ENCODE measurements around the gene MGST1.
"Not testable (repeated sequence)": the region's sequence is repeated elsewhere in the genome, so short reads cannot be mapped to it uniquely, and the experiment has no call there.

The MGST1 gene

GRCh38 chr12:16382652-16383312 is 35.3 kb downstream of the MGST1 start:
- H3K4me1 ChIP-seq (ENCODE audit: control insufficient read depth, insufficient read depth, low read length, poor library complexity, severe bottlenecking); H3K36me3 ChIP-seq (ENCODE audit: control insufficient read depth, insufficient read depth, low read length); DNase-seq; H3K27me3 ChIP-seq (replicated peaks; ENCODE audit: control insufficient read depth, insufficient read depth, low read length, poor library complexity, severe bottlenecking); H3K9me3 ChIP-seq (ENCODE audit: control insufficient read depth, low read length); H3K27ac ChIP-seq (ENCODE audit: insufficient read depth, low read length, poor library complexity, severe bottlenecking); H3K4me3 ChIP-seq (ENCODE audit: insufficient read depth, low read depth, low read length, poor library complexity, severe bottlenecking): not testable (repeated sequence)

GRCh38 chr12:16384732-16385131 is 37.3 kb downstream of the MGST1 start:
- H3K9me3 ChIP-seq (ENCODE audit: control insufficient read depth, low read length): no peaks in the 10 kb centered on the region
- H3K27ac ChIP-seq (ENCODE audit: insufficient read depth, low read length, poor library complexity, severe bottlenecking): no peak overlapping the region
- H3K36me3 ChIP-seq (ENCODE audit: control insufficient read depth, insufficient read depth, low read length): no peaks in the 10 kb centered on the region
- no peaks in the 10 kb centered on the region for H3K27me3 ChIP-seq (replicated peaks; ENCODE audit: control insufficient read depth, insufficient read depth, low read length, poor library complexity, severe bottlenecking)
- H3K4me3 ChIP-seq (ENCODE audit: insufficient read depth, low read depth, low read length, poor library complexity, severe bottlenecking): no peak overlapping the region
- H3K4me1 ChIP-seq (ENCODE audit: control insufficient read depth, insufficient read depth, low read length, poor library complexity, severe bottlenecking): no peaks in the 10 kb centered on the region
- no peak for DNase-seq

GRCh38 chr12:16385782-16386646 is 38.6 kb downstream of the MGST1 start:
- Histone ChIP-seq H3K36me3 (ENCODE audit: control insufficient read depth, insufficient read depth, low read length) (no peaks in the 10 kb centered on the region), H3K4me1 (ENCODE audit: control insufficient read depth, insufficient read depth, low read length, poor library complexity, severe bottlenecking) (no peaks in the 10 kb centered on the region), H3K27me3 (replicated peaks; ENCODE audit: control insufficient read depth, insufficient read depth, low read length, poor library complexity, severe bottlenecking) (no peaks in the 10 kb centered on the region), H3K9me3 (ENCODE audit: control insufficient read depth, low read length) (no peaks in the 10 kb centered on the region), H3K4me3 (ENCODE audit: insufficient read depth, low read depth, low read length, poor library complexity, severe bottlenecking) (no peak overlapping the region), H3K27ac (ENCODE audit: insufficient read depth, low read length, poor library complexity, severe bottlenecking) (no peak overlapping the region)
- DNase-seq: no peak

- H3K4me3 ChIP-seq (ENCODE audit: insufficient read depth, low read depth, low read length, poor library complexity, severe bottlenecking): no peak overlapping the region
- no peak overlapping the region for H3K27ac ChIP-seq (ENCODE audit: insufficient read depth, low read length, poor library complexity, severe bottlenecking)
- no peak for DNase-seq
- H3K36me3 ChIP-seq (ENCODE audit: control insufficient read depth, insufficient read depth, low read length): no peaks in the 10 kb centered on the region
- no peaks in the 10 kb centered on the region for H3K4me1 ChIP-seq (ENCODE audit: control insufficient read depth, insufficient read depth, low read length, poor library complexity, severe bottlenecking)
- H3K27me3 ChIP-seq (replicated peaks; ENCODE audit: control insufficient read depth, insufficient read depth, low read length, poor library complexity, severe bottlenecking): no peaks in the 10 kb centered on the region
- H3K9me3 ChIP-seq (ENCODE audit: control insufficient read depth, low read length): no peaks in the 10 kb centered on the region
Measured at GRCh38 chr12:16387919-16388318, 40.5 kb downstream of the MGST1 start.

GRCh38 chr12:16389594-16389993 is 42.1 kb downstream of the MGST1 start:
- Histone ChIP-seq H3K4me3 (ENCODE audit: insufficient read depth, low read depth, low read length, poor library complexity, severe bottlenecking) (no peak overlapping the region), H3K9me3 (ENCODE audit: control insufficient read depth, low read length) (no peaks in the 10 kb centered on the region), H3K27ac (ENCODE audit: insufficient read depth, low read length, poor library complexity, severe bottlenecking) (no peak overlapping the region), H3K27me3 (replicated peaks; ENCODE audit: control insufficient read depth, insufficient read depth, low read length, poor library complexity, severe bottlenecking) (no peaks in the 10 kb centered on the region), H3K36me3 (ENCODE audit: control insufficient read depth, insufficient read depth, low read length) (no peaks in the 10 kb centered on the region), H3K4me1 (ENCODE audit: control insufficient read depth, insufficient read depth, low read length, poor library complexity, severe bottlenecking) (no peaks in the 10 kb centered on the region)
- no peak for DNase-seq

- Histone ChIP-seq H3K9me3 (ENCODE audit: control insufficient read depth, low read length) (no peaks in the 10 kb centered on the region), H3K4me1 (ENCODE audit: control insufficient read depth, insufficient read depth, low read length, poor library complexity, severe bottlenecking) (no peaks in the 10 kb centered on the region), H3K36me3 (ENCODE audit: control insufficient read depth, insufficient read depth, low read length) (no peaks in the 10 kb centered on the region), H3K27ac (ENCODE audit: insufficient read depth, low read length, poor library complexity, severe bottlenecking) (no peak overlapping the region), H3K27me3 (replicated peaks; ENCODE audit: control insufficient read depth, insufficient read depth, low read length, poor library complexity, severe bottlenecking) (no peaks in the 10 kb centered on the region), H3K4me3 (ENCODE audit: insufficient read depth, low read depth, low read length, poor library complexity, severe bottlenecking) (no peak overlapping the region)
- no peak for DNase-seq
Measured at GRCh38 chr12:16392846-16393535, 45.5 kb downstream of the MGST1 start.

GRCh38 chr12:16399101-16399500 is 51.7 kb downstream of the MGST1 start:
- no peak overlapping the region for H3K4me3 ChIP-seq (ENCODE audit: insufficient read depth, low read depth, low read length, poor library complexity, severe bottlenecking)

GRCh38 chr12:16401835-16402234 is 54.4 kb downstream of the MGST1 start:
- DNase-seq; H3K27ac ChIP-seq (ENCODE audit: insufficient read depth, low read length, poor library complexity, severe bottlenecking); H3K4me3 ChIP-seq (ENCODE audit: insufficient read depth, low read depth, low read length, poor library complexity, severe bottlenecking); H3K4me1 ChIP-seq (ENCODE audit: control insufficient read depth, insufficient read depth, low read length, poor library complexity, severe bottlenecking); H3K36me3 ChIP-seq (ENCODE audit: control insufficient read depth, insufficient read depth, low read length); H3K9me3 ChIP-seq (ENCODE audit: control insufficient read depth, low read length); H3K27me3 ChIP-seq (replicated peaks; ENCODE audit: control insufficient read depth, insufficient read depth, low read length, poor library complexity, severe bottlenecking): not testable (repeated sequence)

More at GRCh38 chr12:16399101-16399500, 51.7 kb downstream of the MGST1 start:
- no peaks in the 10 kb centered on the region for H3K36me3 ChIP-seq (ENCODE audit: control insufficient read depth, insufficient read depth, low read length)
- H3K27ac ChIP-seq (ENCODE audit: insufficient read depth, low read length, poor library complexity, severe bottlenecking): no peak overlapping the region
- no peak for DNase-seq
- H3K27me3 ChIP-seq (replicated peaks; ENCODE audit: control insufficient read depth, insufficient read depth, low read length, poor library complexity, severe bottlenecking): no peaks in the 10 kb centered on the region
- no peaks in the 10 kb centered on the region for H3K4me1 ChIP-seq (ENCODE audit: control insufficient read depth, insufficient read depth, low read length, poor library complexity, severe bottlenecking)
- H3K9me3 ChIP-seq (ENCODE audit: control insufficient read depth, low read length): no peaks in the 10 kb centered on the region

GRCh38 chr12:16407346-16407745 is 59.9 kb downstream of the MGST1 start:
- Histone ChIP-seq H3K27me3 (replicated peaks; ENCODE audit: control insufficient read depth, insufficient read depth, low read length, poor library complexity, severe bottlenecking) (no peaks in the 10 kb centered on the region), H3K4me3 (ENCODE audit: insufficient read depth, low read depth, low read length, poor library complexity, severe bottlenecking) (no peak overlapping the region), H3K9me3 (ENCODE audit: control insufficient read depth, low read length) (no peaks in the 10 kb centered on the region), H3K4me1 (ENCODE audit: control insufficient read depth, insufficient read depth, low read length, poor library complexity, severe bottlenecking) (no peaks in the 10 kb centered on the region), H3K27ac (ENCODE audit: insufficient read depth, low read length, poor library complexity, severe bottlenecking) (no peak overlapping the region), H3K36me3 (ENCODE audit: control insufficient read depth, insufficient read depth, low read length) (no peaks in the 10 kb centered on the region)
- no peak for DNase-seq
